Ovary (tissue), 9 donors: ENCODE measurements around the gene ZNF362. TPM values are rescaled to one million over a fixed set of nuclear protein-coding genes. Genes with fewer than 3 reads are reported as not detected.

Experiments used
- DNase-seq, 5 donors: peaks; one replicate each; pipeline ENCODE4 v3.0.0-alpha.2; 2019 to 2020
- H3K27ac ChIP-seq, 2 donors: fragments of 200-600 bp; one replicate each; pipeline versions ENCODE4 v1.5.1 to v1.8.0; 2019 to 2022
- H3K27me3 ChIP-seq: fragments of 200-600 bp; one replicate; pipeline ENCODE4 v1.8.0; 2022
- H3K36me3 ChIP-seq: fragments of 200-600 bp; sonication (generic); one replicate; pipeline ENCODE4 v1.5.1; 2019
- H3K4me1 ChIP-seq: one replicate; pipeline ENCODE4 v1.8.1; 2013; ENCODE audit warnings: mild to moderate bottlenecking, moderate library complexity; ENCODE audit not compliant: insufficient read depth
- H3K4me3 ChIP-seq: fragments of 200-600 bp; sonication (generic); one replicate; pipeline ENCODE4 v1.5.1; 2017
- H3K9me3 ChIP-seq, 2 donors: fragments of 200-600 bp in 1 of 2; sonication (generic) in 1 of 2; one replicate each; pipeline versions ENCODE4 v1.5.1 to v1.8.1; 2013 to 2019; ENCODE audit warnings: mild to moderate bottlenecking in 1 of 2, moderate library complexity in 1 of 2
- EP300 ChIP-seq: sonication (generic); formaldehyde crosslinking; IDR thresholded peaks from one replicate; pipeline ENCODE4 v1.6.1; 2017; ENCODE audit warnings: antibody characterized with exemption
- POLR2A ChIP-seq: fragments of 450-650 bp; IDR thresholded peaks from one replicate; pipeline ENCODE4 v1.6.1; 2017; ENCODE audit warnings: antibody characterized with exemption, mild to moderate bottlenecking, moderate library complexity
- WGBS, 3 donors: extraction: QIAGEN DNeasy Blood & Tissue Kit in 1 of 3; methylation state at CpG; one replicate each; pipeline versions ENCODE4 v1.1.5 to v1.1.7; 2013 to 2017; 5-methylcytosine and 5-hydroxymethylcytosine counted together
- intact Hi-C, 4 donors: fragments of 100-400 bp; cut with DNase I; formaldehyde crosslinking; loops; one replicate each; pipeline versions ENCODE4 v1.11.0 to v1.15.1; 2022 to 2023
- polyA plus RNA-seq, 2 donors: library from polyadenylated mRNA; stranded (reverse); fragments of 200-250 nt in 1 of 2; fragments of 350-450 nt in 1 of 2; fragmentation: Illumina TruSeq in 1 of 2; extraction: RNeasy Lipid Tissue Mini Kit (QIAGEN cat#74804) in 1 of 2; gene quantifications; one replicate each; pipeline ENCODE4 v1.2.3, GENCODE V29; 2013 to 2014
- total RNA-seq, 7 donors: library from RNA; depleted of rRNA in 2 of 7; stranded (reverse); fragments of >200 nt in 2 of 7; fragmentation: NEBNext Ultra II Directional in 3 of 7; extraction: Animal tissue kit (Norgen Biotek cat#: 25700) in 3 of 7; gene quantifications; one replicate each; pipeline versions ENCODE4 v1.1.0 to v1.2.4, GENCODE V29; 2016 to 2023
- TF ChIP-seq, protein P1 (sequence below), 3 donors: fragments of 450-650 bp in 2 of 3; fragments of 200-600 bp in 1 of 3; IDR thresholded peaks; one replicate each; pipeline versions ENCODE4 v1.5.1 to v1.8.0; 2016 to 2022; ENCODE audit warnings: antibody characterized with exemption in 3 of 3, mild to moderate bottlenecking in 1 of 3
- donor health status: DM: no; HTN: no; CAD: no; lungs with moderate emphysema.
- donor health status: DM: no; HTN: no; CAD: no.
- donor health status: Bipolar disorder and iron deficiency.
- donor health status: DM: yes; HTN: yes; CAD: no.
- donor health status: DM: no; HTN: no; CAD: no.
- donor health status: DM: yes; HTN: yes; CAD: no.

ZNF362 gene
- total and polyA plus RNA-seq, 9 donors, result 8.2 to 52.6 (median 32.7) TPM

DNA sequence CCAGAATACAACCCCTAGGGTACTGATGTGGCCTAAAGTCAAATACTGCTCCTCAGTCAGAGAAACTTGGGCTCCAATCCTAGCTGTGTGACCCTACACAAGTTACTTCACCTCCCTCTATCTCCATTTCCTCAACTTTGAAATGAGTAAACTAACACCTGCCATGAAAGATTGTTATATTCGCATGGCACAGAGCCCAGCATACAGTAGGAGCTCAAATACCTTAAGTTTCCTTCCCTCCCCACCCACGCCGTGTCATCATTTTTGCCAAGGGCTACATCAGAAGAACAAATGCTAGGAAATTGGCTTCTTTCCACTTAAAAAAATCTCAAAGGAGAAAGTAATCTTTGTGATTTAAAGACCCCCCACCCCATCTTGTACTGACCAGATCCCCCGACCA is 22.2 kb upstream of the ZNF362 start:
- Histone ChIP-seq H3K27me3 (no peaks in the 10 kb centered on the region), H3K27ac (no peak overlapping the region)
- WGBS, 3 donors, result 59 to 70% (median 69%) methylated on average over 4 of the region's 4 CpGs

DNA sequence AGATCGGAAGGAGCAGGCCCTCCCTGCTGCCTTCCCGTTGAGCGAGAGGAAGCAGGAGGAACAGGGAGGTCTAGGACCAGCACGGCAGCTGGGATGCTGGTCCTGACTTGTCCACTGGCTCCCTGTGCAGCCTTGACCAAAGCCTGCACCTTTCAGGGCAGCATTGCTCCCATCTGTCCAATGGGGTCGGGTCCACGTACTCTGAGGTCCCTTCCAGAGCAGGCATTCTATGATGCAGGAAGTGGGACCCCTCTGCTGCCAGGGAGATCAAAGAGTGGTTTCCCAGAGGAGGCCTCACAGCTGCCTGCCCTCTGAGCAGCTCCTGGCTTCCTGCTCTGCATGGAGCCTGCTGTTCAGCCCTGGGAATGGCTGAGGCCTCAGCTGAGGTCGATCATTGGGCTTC is 21.7 kb upstream of the ZNF362 start:
- Histone ChIP-seq H3K27ac (no peak overlapping the region), H3K4me1 (no peaks in the 10 kb centered on the region), H3K36me3 (no peaks in the 10 kb centered on the region), H3K4me3 (no peak overlapping the region), H3K9me3 (no peaks in the 10 kb centered on the region), H3K27me3 (no peaks in the 10 kb centered on the region)
- TF ChIP-seq, protein P1, sequence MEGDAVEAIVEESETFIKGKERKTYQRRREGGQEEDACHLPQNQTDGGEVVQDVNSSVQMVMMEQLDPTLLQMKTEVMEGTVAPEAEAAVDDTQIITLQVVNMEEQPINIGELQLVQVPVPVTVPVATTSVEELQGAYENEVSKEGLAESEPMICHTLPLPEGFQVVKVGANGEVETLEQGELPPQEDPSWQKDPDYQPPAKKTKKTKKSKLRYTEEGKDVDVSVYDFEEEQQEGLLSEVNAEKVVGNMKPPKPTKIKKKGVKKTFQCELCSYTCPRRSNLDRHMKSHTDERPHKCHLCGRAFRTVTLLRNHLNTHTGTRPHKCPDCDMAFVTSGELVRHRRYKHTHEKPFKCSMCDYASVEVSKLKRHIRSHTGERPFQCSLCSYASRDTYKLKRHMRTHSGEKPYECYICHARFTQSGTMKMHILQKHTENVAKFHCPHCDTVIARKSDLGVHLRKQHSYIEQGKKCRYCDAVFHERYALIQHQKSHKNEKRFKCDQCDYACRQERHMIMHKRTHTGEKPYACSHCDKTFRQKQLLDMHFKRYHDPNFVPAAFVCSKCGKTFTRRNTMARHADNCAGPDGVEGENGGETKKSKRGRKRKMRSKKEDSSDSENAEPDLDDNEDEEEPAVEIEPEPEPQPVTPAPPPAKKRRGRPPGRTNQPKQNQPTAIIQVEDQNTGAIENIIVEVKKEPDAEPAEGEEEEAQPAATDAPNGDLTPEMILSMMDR (IDR thresholded peaks at IDR 0.05), result no peak
- no peak for TF ChIP-seq POLR2A
- TF ChIP-seq EP300, result no peak
- intact Hi-C loops, result no loop called here
- DNase-seq, result no peak
- 57 to 63% (median 62%) methylated on average over 7 of the region's 7 CpGs for WGBS, 3 donors

More for the DNA sequence above, 22.2 kb upstream of the ZNF362 start:
- intact Hi-C loops, result no loop called here
- TF ChIP-seq EP300 (no peak), POLR2A (no peak)
- TF ChIP-seq, protein P1 (IDR thresholded peaks at IDR 0.05), result no peak
- H3K36me3 ChIP-seq, result no peaks in the 10 kb centered on the region
- no peaks in the 10 kb centered on the region for H3K4me1 ChIP-seq
- no peaks in the 10 kb centered on the region for H3K9me3 ChIP-seq
- no peak overlapping the region for H3K4me3 ChIP-seq
- DNase-seq, result no peak

- WGBS, 3 donors, result 85 to 90% (median 89%) methylated on average over 2 of the region's 2 CpGs
- Histone ChIP-seq H3K9me3 (no peaks in the 10 kb centered on the region), H3K27ac (no peak overlapping the region), H3K27me3 (no peaks in the 10 kb centered on the region), H3K4me1 (no peaks in the 10 kb centered on the region), H3K36me3 (no peaks in the 10 kb centered on the region), H3K4me3 (no peak overlapping the region)
- TF ChIP-seq, protein P1 (IDR thresholded peaks at IDR 0.05), result no peak
- no peak for TF ChIP-seq POLR2A
- TF ChIP-seq EP300, result no peak
- DNase-seq, result no peak
- intact Hi-C loops, result no loop called here
These were observed 20.8 kb upstream of the ZNF362 start for GRCh38 chr1:33235521-33235920.

DNA sequence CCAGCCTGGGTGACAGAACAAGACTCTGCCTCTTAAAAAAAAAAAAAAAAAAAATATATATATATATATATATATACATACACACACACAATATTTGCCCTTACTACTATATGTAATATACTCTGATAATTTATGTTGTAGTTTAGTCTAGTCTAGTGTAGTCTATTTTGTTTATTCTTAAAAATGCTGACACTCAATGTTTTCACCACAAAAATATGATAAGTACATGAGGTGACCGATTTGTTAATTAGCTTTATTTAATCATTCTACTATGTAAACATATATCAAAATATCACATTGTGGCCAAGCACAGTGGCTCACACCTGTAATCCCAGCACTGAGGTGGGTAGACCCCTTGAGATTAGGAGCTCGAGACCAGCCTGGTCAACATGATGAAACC is 19.8 kb upstream of the ZNF362 start:
- 45 to 57% (median 46%) methylated on average over 2 of the region's 2 CpGs for WGBS, 3 donors
- Histone ChIP-seq H3K4me1 (no peaks in the 10 kb centered on the region), H3K27me3 (no peaks in the 10 kb centered on the region), H3K9me3 (no peaks in the 10 kb centered on the region), H3K27ac (no peak overlapping the region), H3K36me3 (no peaks in the 10 kb centered on the region), H3K4me3 (no peak overlapping the region)
- TF ChIP-seq POLR2A (no peak), EP300 (no peak)
- TF ChIP-seq, protein P1 (IDR thresholded peaks at IDR 0.05), result no peak
- intact Hi-C loops, result no loop called here
- DNase-seq, result no peak
